ENCODE results near the gene OXCT2.
"Not testable (repeated sequence)": the region's sequence is repeated elsewhere in the genome, so short reads cannot be mapped to it uniquely, and the experiment has no call there.

OXCT2 gene

DNA sequence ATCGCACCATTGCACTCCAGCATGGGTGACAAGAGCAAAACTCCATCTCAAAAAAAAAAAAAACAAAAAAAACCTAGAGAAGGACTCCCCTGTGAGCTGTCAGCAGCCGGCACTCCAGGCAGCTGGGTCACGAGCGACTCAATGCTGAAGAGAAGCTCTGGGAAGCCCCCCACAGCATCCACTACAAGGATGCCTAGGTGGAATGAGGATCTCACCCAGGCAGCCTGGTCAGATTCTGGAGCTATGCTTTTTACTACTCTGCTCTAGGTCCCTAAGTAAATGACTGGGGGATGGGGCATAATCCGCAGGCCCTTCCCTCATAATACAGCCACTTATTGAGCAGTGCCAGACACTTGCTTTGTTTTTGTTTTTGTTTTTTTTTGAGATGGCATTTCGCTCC, 11.0 kb upstream of the OXCT2 start:
- TF ChIP-seq, protein P1, sequence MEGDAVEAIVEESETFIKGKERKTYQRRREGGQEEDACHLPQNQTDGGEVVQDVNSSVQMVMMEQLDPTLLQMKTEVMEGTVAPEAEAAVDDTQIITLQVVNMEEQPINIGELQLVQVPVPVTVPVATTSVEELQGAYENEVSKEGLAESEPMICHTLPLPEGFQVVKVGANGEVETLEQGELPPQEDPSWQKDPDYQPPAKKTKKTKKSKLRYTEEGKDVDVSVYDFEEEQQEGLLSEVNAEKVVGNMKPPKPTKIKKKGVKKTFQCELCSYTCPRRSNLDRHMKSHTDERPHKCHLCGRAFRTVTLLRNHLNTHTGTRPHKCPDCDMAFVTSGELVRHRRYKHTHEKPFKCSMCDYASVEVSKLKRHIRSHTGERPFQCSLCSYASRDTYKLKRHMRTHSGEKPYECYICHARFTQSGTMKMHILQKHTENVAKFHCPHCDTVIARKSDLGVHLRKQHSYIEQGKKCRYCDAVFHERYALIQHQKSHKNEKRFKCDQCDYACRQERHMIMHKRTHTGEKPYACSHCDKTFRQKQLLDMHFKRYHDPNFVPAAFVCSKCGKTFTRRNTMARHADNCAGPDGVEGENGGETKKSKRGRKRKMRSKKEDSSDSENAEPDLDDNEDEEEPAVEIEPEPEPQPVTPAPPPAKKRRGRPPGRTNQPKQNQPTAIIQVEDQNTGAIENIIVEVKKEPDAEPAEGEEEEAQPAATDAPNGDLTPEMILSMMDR (IDR thresholded peaks at IDR 0.05; ENCODE audit: low read depth, low read length) = no peak
- H3K4me3 ChIP-seq (ENCODE audit: low read depth, low read length) = no peak overlapping the region

DNA sequence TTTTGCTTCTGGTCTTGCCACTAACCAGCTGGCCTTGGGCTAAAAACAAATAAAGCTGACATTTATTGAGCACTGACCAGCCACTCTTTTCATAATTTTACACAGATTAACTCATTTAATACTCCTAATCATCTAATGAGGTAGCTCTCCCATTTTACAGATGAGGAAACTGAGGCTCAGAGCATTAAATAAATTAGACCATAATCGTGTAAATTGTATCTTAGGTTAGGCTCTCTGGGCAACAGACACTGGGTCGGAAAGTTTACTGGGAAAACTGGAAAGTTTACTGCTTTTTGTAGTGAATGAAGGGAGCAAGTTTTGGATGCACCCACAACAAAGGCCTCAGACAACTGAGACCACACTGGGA, 10.2 kb upstream of the OXCT2 start:
- H3K4me3 ChIP-seq (ENCODE audit: low read depth, low read length) = no peak overlapping the region
- TF ChIP-seq, protein P1 (IDR thresholded peaks at IDR 0.05; ENCODE audit: low read depth, low read length) = no peak

DNA sequence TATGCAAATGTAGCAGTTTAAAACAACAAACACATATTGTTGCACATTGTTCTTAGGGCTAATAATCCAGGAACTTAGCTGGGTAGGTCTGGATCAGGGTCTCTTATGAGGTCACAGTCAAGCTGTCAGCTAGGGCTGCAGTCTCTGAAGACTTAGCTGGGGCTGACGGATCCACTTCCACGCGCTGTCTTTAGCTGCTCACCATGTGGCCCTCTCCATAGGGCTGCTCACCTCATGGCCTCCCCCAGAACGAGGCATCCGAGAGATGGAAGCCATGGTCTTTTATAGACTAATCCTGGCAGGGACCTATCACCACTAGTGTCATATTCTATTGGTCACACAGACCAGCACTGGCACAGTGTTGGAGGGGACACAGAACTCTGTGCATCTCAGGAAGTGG, 8.7 kb upstream of the OXCT2 start:
- no peak overlapping the region for H3K4me3 ChIP-seq (ENCODE audit: low read depth, low read length)
- TF ChIP-seq, protein P1 (IDR thresholded peaks at IDR 0.05; ENCODE audit: low read depth, low read length) = no peak

DNA sequence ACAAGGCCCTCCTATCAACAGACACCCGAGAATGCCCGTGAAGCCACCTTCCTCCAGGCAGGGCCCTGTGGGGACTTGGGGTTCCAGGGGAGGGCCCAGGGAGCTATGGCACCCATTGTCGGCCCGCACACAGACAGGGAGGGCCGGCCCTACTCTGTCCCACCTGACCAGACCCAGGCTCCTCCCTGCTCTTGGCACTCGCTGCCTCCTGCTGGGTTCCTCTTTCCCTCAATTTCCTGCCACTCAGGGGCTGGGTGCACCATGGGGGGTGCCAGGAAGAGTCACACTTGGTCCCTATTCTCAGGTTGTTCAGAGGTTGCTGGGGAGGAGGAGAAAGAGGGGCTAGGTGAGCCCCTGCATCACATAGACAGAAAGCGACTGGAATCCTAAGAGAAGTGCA, 8.0 kb upstream of the OXCT2 start:
- H3K4me3 ChIP-seq (ENCODE audit: low read depth, low read length) = no peak overlapping the region
- TF ChIP-seq, protein P1 (IDR thresholded peaks at IDR 0.05; ENCODE audit: low read depth, low read length) = no peak

DNA sequence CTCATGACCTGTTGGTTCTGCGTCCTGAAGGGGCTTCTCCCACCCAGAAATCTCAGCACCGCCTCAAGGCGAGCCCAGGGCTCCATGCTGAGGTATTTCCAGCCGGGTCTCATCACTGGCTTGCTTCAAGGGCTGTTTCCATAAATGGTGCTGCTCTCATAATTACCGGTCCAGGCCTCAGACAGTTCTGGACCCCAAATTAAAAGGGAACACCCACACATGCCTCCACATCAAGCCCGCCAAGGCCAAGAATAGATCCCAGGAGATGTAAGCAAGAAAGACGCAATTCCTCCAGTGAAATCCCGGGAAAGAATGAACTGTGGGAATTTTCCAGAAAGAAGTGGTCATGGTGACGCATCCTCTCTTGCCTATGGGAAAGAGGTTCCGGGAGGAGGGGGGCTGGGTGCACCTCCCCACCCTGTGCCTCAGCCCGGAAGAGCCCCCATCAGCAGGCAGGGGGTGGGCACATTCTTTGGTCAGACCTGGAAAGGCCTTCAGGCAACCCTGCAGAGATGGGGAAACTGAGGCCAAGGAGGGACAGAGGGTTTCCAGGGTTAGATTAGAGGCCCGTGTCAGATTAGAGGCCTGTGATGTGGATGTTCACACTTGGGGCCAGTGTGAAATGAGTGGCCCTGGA, 7.4 kb upstream of the OXCT2 start:
- not testable (repeated sequence) for H3K4me3 ChIP-seq (ENCODE audit: low read depth, low read length)

DNA sequence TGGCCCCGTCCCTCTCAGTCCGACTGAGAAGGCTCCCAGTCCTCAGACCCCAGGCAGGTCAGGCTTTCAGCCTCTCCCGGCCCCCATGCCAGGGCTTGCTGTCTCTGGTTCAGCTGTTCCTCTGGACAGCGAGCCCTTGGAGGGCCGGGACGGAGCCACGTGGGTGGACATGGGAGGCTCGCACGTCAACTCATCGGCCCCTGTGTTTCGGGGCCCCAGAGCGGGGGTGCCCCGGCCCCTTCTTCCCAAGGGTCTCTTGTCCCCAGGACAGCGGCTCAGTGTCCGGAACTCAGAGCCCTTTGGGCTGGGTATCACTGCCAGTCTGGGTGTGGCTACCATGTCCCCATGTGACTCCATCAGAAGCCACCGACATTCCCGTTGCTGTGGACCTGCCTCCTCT, 6.7 kb upstream of the OXCT2 start:
- H3K4me3 ChIP-seq (ENCODE audit: low read depth, low read length) = not testable (repeated sequence)

DNA sequence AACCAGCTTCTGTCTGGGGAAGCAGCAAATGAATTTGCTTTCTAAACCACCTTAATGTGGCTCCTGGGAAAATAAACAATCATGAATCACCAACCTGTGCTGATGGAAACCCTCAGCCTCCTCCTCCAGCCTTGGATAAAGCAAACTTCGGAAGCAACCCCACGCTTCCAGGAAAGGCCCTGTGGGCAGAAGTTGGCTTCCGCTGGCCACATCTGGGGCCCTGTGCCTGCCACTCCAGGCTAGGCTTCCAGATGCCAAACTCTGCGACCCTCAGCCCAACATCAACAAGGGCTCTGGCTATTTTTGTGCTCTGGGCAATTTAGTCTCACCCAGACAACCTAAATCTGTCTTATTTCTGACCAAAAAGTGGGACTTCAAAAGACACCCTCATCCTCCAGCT, 6.2 kb upstream of the OXCT2 start:
- TF ChIP-seq, protein P1 (IDR thresholded peaks at IDR 0.05; ENCODE audit: low read depth, low read length) = no peak
- no peak overlapping the region for H3K4me3 ChIP-seq (ENCODE audit: low read depth, low read length)

DNA sequence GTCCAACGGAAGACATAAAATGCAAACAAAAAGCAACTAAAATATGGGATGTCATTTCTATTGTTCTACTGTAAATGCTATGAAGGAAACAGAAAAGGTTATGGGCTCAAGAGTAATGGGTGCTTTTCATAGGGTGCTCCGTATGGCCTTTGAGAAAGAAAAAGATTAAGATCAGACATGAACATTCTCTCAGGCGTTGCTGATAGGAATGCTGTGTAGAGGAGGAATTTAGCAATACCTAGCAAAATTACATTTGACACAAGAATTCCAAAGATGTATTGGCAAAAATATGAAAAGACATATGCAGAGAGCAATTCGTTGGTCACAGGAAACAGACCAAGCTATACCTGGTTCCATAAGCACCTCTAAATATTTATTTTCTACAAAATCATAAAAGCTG, 5.7 kb upstream of the OXCT2 start:
- no peak overlapping the region for H3K4me3 ChIP-seq (ENCODE audit: low read depth, low read length)
- TF ChIP-seq, protein P1 (IDR thresholded peaks at IDR 0.05; ENCODE audit: low read depth, low read length) = no peak

Data from WI38 (cell line).